ENCODE measurements around the gene SOX21. TPM values are rescaled to one million over a fixed set of nuclear protein-coding genes. Genes with fewer than 3 reads are reported as not detected.

SOX21 gene
- total RNA-seq, 2 experiments from 2014 or later = not detected

GRCh38 chr13:94660695-94661326 is 51.5 kb downstream of the SOX21 start:
- peaks cover 7% of the 10 kb centered on the region for H3K4me1 Mint-ChIP-seq (ENCODE audit: low read depth)
- Histone ChIP-seq H3K36me3 (ENCODE audit: insufficient read depth, low read length) (no peaks in the 10 kb centered on the region), H3K4me3 (ENCODE audit: low read length) (no peak overlapping the region), H3K9me3 (ENCODE audit: control insufficient read depth in 1 of 2, insufficient read depth in 1 of 2, low read length in 2 of 2) (no peaks in the 10 kb centered on the region), H3K27ac (ENCODE audit: low read depth in 1 of 2, low read length in 2 of 2) (no peak overlapping the region), H3K27me3 (ENCODE audit: control insufficient read depth in 1 of 2, insufficient read depth in 2 of 2, low read length in 2 of 2) (no peaks in the 10 kb centered on the region), H3K4me1 (ENCODE audit: insufficient read depth, low read length) (no peaks in the 10 kb centered on the region)
- ChIA-PET CTCF (no interaction called here), POLR2A (no interaction called here)
- no peak for TF ChIP-seq CTCF (IDR thresholded peaks at IDR 0.05)
- no peaks in the 10 kb centered on the region for H3K36me3 Mint-ChIP-seq (ENCODE audit: low read depth)
- ATAC-seq (ENCODE audit: poor library complexity) (no peak), DNase-seq (no peak)
- no peak overlapping the region for H3K4me3 Mint-ChIP-seq
- no peaks in the 10 kb centered on the region for H3K9me3 Mint-ChIP-seq
- peaks cover 27% of the 10 kb centered on the region for H3K27me3 Mint-ChIP-seq
- H3K27ac Mint-ChIP-seq = no peak overlapping the region
- intact Hi-C loops (cut with DNase I, micrococcal nuclease) = no loop called here

Other genes starting within 250 kb of the SOX21 start
- gene DCT, start 232.9 kb downstream of the SOX21 start, total RNA-seq = under 1 TPM; 0.25 to 0.36 TPM
- gene TGDS, start 116.4 kb downstream of the SOX21 start, total RNA-seq = 1 to 10 TPM; 4.1 to 4.6 TPM
- gene GPR180, start 110.7 kb downstream of the SOX21 start, total RNA-seq = under 1 TPM; 0.80 to 0.92 TPM